NT2/D1 (cell line): ENCODE data around the gene MAGI1.

ENCODE experiments used
- YY1 ChIP-seq: IDR thresholded peaks from 2 replicates; pipeline ENCODE4 v1.6.1; 2011; ENCODE audit not compliant: insufficient read length, insufficient read depth
- ZNF274 ChIP-seq: IDR thresholded peaks from 2 replicates; pipeline ENCODE4 v1.6.1; 2011; ENCODE audit warnings: mild to moderate bottlenecking, low read depth, low read length

DNA sequence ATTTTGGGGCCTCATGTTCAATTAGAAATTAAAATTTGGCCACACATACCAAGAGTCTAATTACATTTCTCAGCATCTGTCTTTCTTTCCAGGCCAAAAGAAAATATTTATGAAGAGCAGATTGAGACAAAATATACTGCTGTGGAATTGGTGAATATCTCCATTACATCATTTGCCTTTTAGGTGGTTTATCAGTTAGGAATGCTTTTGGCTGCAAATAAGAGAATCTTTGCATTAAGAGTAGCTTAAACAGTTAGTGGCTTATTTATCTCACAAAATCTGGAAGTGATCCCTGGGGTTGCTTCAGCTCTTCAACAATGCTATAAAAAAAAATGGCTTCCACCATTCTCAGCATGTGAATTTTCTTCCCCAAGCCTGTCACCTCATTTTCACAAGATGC lies 308.7 kb downstream of the MAGI1 start:
- no peak for TF ChIP-seq YY1
- no peak for TF ChIP-seq ZNF274
